ENCODE results near the gene HIPK4.

Gene HIPK4

DNA sequence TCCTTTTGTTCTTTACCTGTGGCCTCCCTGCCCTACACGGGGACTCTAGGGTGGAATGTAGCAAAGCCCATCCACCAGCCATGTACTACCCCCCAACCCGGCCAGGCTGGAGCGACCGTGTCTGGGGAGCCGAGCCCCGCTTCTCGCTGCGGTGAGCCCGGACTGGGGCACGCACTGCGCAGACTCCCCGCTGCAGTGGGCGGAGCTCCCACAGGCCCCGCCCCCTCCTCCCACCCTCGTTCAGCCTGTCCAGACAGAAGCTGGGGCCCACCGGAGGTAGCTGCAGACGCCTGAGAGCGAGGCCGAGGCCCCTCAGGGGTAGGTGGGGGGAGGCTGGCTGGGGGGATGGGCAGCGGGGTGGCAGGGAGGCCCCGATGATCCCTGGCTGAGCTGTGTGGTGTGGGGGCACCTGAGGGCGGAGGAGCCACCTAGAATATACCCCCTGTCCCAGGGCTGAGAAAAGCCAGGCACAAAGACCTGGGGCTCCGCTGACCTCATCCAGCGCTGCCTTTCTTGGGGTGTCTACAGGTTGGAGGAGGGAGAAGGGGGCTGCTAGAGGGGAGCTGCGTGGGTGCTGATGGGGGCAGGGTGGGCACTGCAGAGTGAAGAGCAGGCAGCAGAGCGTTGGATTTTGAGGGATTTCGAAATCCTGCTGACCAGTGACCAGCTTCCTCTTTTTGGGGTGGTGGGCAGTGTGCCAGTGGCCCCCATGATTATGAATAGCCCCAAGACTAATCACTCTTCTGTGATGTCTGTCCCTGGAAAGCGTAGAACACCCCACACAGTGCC lies 24.2 kb downstream of the HIPK4 start:
- peak; percentile 14 to 81 for DNase-seq

DNA sequence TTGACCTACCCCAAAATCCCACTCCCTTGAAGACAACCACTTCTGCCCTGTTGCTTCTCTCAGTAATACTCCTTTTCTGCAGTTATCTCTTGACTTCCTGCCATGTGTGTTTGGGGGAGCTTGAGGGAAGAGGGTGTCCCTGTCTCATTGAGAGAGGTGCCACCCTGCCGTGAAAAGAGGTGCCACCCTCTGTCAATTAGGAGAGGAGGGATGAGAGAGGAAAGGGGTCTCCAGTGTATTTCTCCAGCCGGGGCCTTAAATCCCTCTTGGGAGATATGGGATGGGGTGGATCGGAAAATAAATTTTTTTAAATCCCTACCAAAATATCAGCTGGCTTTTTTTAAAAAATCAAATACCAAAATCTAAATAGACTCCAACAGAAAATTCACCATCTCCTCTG lies 25.0 kb downstream of the HIPK4 start:
- DNase-seq, result no peak

DNA sequence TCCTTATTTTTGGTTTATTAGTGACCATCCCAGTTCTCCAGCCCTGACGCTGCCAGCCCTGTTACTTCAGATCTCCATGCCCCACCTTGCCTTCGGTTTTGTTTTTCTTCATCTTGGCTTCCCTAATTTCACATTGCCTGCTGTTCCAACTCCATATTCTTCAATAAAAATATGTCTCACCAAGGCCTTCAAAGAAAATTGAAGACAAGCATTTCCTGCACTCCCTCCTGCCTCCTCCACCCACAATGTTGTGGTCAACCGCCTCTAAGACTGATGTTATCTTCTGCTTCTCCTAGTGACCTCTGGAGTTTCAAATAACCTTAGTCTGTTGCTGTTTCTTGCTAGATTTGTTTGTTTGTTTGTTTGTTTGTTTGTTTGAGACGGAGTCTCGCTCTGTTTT lies 26.9 kb downstream of the HIPK4 start:
- no peak for DNase-seq

DNA sequence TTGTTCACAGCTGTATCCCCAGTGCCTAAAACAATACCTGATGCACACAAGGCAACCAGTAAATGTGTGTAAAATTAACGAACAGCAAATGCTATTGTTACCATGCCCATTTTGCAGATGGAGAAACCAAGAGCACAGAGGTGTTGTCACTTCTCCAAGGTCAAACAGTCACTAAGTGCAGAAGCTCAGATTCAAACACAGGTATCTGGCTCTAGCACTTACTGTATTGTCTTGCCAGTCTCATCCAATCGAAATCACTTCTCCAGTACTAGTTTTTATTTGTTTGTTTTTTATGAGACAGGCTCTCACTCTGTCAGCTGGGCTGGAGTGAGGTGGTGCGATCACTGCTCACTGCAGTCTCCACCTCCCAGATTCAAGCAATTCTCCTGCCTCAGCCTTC lies 27.8 kb downstream of the HIPK4 start:
- DNase-seq, result no peak

DNA sequence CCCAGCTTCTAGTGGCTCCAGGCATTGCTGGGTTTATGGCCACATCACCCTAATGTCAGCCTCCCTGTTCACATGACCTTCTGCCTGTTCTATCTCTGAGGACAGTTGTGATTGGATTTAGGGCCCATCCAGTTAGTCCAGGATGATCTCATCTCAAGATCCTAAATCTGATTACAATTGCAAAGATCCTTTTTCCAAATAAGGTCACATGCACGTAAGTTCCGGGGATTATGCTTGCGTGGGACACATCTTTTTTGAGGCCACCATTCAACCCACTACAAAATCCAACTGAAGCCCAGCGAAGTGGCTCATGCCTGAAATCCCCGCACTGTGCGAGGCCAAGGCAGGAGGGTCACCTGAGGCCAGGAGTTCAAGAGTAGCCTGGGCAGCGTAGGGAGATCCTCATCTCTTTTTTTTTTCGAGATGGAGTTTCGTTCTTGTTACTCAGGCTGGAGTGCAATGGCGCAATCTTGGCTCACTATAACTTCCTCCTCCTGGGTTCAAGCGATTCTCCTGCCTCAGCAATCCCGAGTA lies 29.2 kb downstream of the HIPK4 start:
- DNase-seq, result no peak

DNA sequence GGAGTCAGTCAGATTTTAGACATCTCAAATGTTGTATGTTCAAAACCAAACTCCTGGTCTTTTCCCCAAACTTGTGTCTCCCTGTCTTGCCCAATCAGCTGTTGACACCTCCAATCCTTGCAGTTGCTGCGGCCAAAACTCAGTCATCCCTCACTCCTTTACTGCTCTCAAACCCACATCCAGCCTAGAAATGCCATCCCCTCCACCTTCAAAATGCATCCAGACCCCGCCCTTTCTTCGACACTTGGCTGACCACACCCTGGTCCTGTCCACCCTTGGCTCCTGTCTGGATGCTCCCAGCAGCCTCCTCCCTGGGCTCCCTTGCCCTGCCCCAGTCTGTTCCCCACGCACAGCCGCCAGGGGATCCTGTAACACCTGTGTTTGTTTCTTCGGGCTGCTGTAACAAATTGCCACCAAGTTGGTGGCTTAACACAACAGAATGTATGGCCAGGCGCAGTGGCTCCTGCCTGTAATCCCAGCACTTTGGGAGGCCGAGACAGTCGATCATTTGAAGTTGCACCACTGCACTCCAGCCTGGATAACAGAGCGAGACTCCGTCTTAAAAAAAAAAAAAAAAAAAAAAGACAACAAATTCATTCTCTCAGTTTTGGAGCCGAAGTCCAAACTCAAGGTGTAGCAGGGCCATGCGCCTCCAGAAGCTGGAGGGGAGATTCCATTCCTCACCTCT lies 29.8 kb downstream of the HIPK4 start:
- no peak for DNase-seq

DNA sequence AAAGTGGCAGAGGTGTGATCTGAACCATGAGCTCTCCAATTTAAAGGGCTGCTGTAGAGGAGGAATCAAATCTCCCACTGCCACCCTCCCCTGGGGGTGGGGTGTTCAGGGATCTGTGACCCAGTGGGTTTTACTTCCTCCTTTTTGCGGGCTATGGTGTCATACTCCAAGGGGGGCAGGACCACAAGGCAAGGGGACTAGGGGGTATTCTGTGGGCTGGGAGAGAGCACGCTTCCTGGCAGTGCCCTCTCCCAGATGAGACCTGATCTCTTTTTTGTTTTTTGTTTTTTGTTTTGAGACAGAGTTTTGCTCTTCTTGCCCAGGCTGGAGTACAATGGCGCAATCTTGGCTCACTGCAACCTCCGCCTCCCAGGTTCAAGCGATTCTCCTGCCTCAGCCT lies 31.2 kb downstream of the HIPK4 start:
- no peak for DNase-seq

DNA sequence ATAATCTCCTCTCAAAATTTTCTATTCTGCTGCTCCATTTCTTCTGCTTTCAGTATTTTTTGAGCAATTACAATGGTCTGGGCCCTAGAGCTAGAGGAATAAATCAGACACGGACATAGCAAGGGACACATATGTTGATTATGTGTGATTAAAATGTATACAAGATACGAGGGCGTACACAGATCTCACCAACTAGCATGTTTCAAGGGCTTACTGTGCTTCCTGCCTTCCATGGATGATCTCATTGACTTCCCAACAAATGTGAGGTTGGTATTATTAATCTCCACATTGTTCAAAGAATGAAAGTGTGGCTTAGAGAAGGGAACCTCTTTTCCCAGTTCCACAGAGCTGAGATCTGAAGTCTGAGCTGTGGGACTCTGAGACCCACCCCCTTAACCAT lies 32.3 kb downstream of the HIPK4 start:
- DNase-seq, result no peak

DNA sequence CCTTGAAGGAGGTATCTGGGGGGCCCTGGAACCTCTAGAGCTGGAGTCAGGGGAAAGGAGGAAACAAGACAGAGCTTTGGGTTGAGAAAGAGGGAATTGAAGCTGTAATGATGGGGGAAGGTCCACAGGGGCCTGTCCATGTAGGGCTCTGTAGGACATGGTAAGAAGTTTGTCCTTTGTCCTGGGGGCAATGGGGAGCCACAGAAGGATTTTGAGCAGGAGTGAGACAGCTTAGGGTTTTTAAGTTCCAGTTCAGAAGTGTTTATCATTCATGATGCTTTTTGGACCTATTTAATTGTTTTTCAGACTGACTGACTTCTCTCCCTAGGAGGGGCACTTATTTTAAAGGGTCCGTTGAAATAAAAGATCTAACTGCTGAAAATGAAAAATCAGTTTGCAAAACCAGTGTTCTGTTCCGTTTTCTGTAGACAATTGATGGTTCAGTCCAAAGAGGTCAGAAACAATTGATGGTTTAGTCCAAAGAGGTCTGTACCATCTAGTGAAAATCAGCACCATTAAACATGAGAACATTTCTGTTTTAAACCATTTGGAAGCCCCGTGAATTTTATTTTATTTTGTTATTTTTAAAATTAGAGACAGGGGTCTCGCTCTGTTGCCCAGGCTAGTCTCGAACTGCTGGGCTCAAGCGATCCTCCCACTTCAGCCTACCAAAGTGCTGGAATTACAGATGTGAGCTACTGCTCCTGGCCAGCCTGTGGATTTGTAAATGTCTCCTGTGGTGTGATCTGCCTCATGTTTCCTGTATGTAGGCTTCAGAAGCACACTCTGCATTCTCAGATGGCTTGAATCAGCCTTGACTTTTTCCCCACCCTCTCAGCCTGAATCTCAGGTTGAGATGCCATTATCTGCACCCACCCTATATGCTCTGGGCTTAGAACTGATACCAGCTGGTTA lies 33.0 kb downstream of the HIPK4 start:
- DNase-seq, result no peak

DNA sequence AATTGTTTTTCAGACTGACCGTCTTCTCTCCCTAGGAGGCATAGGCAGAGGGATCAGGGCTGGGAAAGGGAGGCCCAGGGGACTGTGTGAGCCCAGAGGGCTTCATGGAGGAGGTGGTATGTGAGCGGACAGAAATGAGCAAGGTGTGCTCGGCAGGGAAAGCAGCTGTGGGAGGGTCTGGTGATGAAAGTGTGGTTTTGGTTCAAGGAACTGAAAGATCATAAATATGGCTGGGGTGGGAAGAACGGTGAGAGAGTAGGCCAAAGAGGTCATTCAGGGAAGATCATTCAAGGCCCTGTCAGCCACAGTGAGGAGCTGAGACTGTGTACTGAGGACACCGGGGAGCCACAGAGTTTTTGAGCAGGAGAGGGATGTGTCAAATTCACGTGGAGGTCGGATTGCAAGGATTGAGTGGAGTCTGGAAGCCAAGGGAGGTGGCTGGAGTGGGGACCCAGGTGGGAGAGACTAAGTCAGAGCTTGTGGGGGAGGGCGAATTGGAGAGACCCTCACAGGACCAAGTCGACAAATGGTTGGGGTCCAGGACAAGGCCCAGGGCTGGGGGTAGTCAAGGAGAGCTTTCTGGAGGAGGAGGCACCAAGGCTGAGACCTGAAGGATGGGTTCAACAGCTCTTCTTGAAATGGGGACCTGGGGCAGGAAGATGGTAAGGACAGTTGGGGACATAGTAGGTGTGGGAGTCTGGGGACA lies 33.9 kb downstream of the HIPK4 start:
- no peak for DNase-seq

DNA sequence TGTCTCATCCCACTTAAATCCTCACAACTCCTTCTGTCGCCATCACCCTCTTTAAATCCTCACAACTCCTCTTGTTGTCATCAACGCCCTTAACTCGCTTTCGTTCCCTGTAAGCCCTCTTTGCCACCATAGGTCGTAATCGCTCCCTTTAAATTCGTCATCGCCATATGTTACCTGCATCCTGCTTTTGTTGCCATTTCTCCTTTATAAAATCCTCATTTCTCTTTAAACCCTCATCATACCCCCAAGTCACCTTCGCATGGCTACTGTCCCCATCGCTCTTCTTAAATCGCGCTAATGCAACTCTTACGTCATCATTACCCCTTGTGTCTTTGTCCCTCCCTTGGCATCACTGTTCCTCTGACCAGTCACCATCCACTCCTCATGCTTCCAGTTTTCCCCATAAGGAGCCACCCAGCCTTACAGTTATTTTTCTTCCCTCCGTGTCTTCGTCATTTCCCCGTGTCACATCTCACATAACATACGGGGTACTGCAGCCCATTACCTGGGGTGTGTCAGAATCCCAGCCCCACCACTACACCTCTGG lies 40.9 kb downstream of the HIPK4 start:
- peak; percentile 41 to 56 for DNase-seq

DNA sequence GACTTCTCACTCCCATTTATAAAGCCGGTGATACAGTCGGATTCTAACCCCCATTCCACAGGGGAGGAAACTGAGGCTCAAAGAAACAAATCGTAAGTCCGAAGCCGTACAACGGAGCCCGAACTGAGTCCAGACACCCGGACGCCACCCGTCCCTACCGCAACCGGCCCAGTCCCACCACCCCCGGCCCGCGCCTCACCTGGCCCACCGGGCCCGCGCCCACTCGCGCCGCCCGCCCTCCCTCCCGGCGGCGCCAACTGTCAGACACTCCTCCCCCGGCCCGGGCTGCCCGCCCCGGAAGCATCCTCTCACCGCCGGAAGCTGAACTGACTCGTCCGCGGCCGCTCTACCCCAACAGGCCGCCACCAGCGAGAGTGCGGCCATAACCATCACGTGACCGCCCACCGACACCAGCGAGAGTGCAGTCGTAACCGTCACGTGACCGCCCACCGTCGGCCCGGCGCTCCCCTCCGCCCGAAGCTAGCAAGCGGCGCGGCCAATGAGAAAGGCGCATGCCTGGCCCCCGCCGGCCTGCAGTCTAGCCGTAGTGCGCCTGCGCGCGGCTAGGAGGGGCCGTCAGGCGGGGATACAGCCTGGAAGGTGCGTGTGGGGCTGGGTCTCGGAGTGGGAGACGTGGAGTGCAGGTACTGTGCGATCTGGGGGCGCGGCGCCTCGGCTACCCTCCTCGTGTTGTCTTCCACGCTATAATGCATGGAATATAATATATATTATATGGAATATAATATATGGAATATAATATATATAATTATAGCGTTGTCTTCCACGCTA lies 41.7 kb downstream of the HIPK4 start, which contains the start of the genes C19orf47 and PLD3:
Gene C19orf47 (minus strand): TSS at position 273 of the 789 bp plus-strand sequence. CDS start 6,540 bp downstream, outside the sequence.
Gene PLD3 (plus strand): TSS at position 571 of the 789 bp plus-strand sequence. CDS start 17,789 bp downstream, outside the sequence.
- peak; percentile 99 to 100 for DNase-seq

DNA sequence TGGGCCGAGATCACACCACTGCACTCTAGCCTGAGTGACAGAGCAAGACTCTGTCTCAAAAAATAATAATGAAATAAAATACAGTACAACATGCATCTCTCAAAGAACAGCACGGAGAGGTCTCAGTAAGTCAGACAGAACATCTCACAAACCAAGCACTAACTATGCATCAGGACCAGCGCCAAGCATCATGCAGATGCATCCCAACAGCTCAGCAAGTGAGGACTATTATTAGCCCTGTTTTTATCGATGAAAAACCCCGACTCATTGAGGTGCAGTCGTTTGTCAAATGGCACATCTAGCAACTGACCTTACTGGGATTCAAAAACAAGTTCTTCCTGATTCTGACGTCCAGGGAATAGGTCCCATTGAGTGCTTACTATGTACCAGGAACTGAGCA lies 45.6 kb downstream of the HIPK4 start:
- no peak for DNase-seq

DNA sequence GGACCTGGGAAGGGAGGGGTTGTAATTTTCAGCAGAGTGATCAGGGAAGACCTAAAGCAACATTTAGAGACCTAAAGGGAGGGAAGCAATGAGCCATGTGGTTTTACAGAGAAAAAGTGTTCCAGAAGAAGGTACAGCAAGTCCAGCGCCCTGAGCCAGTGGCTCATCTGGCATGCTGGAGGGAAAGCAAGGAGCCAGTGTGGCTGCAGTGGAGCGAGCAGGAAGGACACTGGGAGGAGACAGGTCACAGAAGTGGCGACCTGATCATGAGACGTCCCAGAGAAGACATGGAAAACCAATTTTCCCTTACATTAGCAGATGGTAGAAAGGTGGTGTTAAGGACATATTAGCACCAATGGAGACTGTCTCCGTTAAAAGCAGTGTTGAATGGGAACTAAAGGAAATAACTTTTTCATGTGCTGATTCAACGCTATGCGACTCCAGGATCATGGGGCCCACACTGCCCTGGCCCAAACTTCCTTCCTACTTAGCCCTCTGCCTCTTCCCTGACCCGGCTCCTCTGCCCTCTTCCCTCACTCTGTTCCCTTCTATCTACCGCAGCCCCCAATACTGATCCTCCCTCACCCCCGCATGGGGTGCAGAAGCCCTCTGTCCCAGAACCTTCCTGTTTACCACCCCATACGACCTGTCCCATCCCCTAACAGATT lies 47.2 kb downstream of the HIPK4 start:
- DNase-seq, result no peak

DNA sequence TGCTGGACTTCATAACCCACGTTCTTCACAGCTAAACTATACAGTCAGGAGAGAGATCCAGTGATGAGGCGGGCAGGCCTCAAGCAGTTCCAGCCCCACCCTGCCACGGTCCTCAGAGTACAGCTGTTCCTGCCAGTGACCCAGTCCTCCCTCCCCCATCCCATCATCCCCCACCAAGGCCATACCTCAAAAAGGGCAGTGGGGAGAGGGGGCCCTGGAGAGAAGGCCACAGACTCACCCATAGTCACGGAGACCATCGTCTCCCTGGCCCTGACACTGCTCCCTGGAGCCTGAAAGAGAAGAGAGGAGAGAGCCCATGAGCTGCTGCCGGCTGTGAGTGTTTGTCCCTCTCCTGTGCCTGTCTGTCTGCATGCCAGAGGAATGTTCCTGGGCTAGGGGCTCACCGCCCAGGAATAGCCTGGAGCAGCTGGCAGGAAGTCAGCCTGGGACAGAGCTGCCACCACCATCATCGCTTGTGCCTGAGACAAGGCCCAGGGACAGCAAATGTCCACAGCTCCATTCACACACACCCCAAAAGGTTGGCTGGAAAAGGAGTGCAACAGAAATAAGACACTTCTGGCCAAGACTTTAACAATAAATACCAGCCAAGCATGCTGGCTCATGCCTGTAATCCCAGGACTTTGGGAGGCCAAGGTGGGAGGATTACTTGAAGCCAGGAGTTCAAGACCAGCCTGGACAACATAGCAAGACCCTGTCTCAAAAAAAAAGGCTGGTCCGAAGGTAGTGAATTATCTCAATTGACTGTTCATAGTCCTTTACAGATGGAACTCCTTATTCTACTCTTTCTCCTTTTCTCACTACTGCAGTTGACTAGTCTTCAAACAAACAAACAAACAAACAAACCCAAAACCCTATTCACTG lies 48.1 kb downstream of the HIPK4 start:
- DNase-seq, result no peak

DNA sequence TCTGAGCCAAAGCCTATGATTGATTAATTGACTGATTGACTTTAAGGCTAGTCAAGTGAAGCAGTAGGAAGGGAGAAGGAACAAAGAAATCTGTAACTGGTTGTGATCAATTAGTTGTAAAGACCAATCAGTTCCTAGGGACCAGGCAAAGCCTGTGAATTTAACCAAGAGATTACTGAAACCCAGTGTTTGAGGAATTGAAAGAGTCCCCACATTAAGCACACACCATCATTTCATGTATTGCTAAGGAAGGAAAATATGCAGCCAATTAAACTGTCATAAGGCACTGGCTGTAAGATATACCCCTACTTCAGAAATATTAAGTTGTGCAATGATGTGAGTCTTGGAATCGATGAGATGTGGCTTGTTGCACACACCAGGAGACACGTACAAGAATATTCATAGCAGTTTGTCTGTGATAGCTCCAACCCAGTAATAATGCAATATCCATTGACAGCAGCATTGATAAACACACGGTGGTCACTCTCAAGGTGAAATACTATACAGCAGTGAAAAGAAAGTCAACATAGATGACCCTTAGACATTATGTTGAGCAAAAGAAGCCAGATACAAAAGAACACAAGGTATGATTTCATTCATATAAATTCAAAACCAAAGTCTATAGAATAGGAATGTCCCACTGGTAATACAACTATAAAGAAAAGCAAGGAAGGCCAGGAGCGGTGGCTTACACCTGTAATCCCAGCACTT lies 50.8 kb downstream of the HIPK4 start:
- no peak for DNase-seq

DNA sequence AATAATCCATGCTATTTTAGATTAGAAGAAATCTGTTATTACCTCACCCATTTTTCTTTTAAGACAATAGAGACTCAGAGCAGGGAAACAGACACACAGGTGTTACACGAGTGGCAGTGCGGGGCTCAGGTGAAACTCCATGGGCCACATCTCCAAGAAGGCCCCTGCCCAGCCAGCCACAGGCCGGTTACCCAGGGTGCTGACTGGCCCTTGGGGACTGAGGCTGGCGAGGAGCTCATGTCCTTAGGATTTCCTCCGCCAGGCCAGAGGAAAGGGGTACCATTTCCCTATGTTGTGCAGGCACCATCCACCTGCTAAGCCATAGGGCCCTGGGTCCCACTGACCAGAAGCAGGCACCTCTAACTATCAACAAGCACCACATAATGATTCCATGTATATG lies 52.4 kb downstream of the HIPK4 start:
- DNase-seq, result no peak

DNA sequence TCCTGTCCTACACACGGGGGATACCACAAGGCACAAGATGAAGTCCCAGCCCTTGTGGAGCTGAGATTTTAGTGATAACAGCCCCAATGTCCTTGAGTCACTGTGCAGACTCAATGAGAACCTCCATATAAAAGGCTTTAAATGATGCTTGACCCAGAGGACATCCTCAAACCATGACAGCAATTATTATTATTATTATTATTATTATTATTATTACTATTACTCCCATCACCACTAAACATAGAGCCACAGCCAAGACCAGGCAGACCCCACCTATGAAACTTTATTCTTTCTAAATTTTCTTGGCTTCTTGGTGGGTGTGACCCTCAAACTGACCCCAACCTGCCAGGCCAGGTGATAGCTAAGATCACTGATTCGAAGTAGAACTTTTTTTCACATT lies 52.9 kb downstream of the HIPK4 start:
- no peak for DNase-seq

DNA sequence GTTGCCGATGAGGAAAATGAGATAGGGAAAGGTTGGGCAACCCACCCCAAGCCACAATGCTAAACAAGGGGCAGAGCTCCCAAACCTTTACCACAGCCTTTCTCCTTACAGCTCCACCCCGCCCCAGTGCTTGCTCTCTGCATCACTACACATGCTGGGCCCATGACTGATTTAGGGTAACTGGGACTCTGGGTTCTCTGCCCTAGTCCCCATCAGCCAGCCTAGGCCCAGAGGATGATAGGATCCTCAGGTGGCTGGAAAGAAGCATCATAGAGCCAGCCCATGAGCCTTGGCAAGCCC lies 53.4 kb downstream of the HIPK4 start:
- no peak for DNase-seq

All from NCI-H526 (cell line).